HG02588 (cell line): Measurements from ENCODE around the gene CHRNB1.

Source experiments
- ATAC-seq: cut with Tn5 transposase; IDR thresholded peaks from one replicate; pipeline ENCODE4 v1.9.1; 2021; ENCODE audit warnings: mild to moderate bottlenecking, moderate library complexity; ENCODE audit not compliant: unreplicated experiment

Gene CHRNB1

DNA sequence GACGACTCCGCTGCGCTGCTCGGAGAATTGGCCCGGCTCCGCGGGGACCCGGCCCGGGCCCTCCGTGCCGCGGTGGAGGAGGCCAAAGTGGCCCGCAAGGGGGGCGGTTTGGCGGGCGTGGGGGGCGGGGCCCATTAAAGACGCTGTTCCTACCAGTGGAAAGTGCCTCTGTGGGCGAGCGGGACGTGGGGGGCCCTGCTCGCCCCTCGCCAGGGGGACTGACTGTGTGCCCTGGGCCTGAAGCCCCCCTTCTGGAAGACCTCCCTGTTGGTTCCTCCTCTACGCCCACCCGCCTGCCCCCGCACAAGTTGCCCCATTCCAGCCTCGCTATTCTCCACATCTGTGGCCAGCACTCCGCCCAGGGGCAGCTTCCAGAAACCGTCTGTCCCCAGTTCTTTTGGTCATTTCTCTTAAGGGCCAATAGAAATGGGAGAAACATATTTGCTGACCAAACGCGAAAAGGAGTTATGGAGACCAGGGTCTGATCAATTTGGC lies 7.4 kb upstream of the CHRNB1 start:
- no peak for ATAC-seq

DNA sequence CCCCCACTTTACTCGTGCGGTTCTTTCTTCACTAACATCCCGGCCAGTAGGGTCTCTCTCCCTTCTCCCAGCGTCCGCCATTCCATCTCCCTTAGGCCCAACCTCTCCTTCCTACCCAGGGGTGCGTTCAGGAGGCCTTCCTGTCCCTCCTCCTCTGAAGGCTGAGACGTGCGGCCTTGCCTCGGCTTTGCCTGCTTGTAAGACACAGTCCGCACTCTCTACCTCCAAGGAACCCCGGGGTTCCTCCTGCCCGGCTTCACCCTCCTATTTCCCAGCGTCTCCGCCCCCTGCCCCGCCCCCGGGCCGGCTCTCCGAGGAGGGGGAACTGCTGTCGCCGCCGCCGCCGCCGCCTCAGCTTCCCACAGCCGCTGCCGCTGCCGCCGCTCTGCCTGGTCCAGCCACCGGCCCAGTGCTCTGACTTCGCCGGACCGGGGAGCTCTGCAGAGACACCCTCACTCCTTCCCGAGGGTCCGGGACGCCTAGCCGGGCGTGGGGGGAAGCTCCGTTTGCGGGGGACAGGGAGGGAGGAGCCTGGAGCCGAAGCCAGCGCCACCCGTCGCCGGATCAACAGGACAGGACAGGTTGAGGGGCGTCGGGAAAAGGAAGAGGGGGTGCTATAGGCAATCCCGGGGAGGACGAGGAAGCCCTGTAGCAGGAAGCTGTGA lies 6.8 kb upstream of the CHRNB1 start:
- no peak for ATAC-seq

DNA sequence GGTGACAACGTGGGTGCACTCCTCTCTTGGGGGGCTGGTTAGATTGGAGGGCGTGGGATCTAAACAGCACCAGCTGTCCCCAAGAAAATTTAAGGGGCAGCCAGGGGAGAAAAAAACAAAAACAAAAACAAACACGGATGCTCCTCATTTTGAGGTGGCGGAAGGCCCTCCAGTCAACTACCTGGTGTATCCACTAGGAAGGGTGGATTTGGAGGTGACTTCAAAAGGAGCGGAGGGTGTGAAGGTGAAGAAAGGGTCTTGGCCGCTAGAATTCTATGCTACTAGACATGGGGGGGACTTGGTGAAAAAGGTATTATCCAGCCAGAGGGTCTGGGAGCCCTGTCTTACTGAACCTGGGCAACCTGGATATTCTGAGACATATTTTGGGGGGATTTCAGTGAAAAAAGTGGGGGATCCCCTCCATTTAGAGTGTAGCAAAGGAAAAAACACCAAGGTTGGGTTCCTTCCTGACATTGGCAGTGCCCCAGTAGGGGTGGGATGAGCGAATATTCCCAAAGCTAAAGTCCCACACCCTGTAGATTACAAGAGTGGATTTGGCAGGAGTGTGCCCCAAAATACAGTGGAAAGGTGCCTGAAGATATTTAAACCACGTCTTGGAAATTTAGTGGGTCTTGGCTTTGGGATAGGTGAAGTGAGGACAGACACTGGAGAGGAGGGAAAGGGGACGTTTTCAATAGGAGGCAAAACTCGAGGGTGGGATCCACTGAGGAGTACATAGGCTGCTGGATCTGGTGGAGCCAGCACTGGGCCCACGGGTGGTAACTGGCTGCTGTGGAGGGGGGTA lies 6.0 kb upstream of the CHRNB1 start:
- ATAC-seq, result no peak

DNA sequence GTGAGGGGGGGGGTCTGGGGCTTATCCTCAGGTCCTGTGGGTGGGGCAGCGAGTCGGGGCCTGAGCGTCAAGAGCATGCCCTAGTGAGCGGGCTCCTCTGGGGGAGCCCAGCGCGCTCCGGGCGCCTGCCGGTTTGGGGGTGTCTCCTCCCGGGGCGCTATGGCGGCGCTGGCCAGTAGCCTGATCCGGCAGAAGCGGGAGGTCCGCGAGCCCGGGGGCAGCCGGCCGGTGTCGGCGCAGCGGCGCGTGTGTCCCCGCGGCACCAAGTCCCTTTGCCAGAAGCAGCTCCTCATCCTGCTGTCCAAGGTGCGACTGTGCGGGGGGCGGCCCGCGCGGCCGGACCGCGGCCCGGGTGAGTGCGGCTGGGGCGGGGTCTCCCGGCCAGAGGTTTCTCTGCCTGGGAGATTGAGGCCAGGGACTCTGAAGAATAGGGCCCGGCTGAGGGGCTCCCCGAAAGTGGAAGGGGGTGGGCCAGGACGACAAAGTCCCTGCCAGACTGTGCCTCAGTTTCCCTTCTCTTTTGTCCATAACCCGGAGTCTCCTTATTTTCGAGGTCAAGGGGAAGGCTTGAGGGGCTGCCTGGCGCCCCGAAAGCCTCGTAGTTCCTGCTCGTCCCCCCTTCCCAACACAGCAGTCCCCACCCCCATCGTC lies 5.3 kb upstream of the CHRNB1 start, which contains the start of gene FGF11:
TSS of gene FGF11 (plus strand) at position 51 of the 651 bp plus-strand sequence. CDS start at position 160, 109 bp downstream.
- ATAC-seq, result no peak

DNA sequence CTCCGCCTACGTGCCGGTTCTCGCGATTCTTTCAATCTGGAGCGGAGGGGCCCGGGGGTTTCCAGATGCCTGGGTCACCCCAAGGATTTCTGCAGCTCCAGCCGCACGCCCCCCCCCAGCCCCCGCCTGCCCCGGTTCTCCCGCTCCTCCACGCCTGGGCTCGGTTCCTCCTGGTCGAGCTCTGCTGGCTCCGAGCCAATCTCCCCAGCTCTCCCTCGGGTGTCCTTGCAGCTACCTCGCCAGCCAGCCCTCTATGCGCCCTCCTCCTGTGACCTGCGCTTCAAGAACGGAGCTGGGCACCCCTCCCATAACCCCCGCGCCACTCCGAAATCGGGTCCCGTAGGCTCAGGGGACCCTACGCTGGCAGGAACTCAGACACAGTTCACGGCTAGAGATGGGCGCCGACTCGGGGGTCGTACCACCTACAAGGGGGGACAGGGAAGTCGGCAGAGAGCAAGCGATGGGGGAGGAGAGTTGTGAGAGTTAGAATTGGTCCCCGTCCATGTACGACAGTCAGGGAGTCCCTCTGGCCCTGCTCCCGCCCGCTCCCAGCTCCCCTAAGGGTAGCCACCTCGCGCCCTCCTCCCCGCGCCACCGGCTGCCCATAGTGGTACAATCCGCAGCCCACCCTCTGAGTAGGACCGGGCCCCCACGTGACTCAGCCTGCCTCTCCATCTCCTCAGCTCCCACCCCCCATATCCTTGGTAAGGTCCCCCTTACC lies 4.6 kb upstream of the CHRNB1 start:
- ATAC-seq, result no peak

DNA sequence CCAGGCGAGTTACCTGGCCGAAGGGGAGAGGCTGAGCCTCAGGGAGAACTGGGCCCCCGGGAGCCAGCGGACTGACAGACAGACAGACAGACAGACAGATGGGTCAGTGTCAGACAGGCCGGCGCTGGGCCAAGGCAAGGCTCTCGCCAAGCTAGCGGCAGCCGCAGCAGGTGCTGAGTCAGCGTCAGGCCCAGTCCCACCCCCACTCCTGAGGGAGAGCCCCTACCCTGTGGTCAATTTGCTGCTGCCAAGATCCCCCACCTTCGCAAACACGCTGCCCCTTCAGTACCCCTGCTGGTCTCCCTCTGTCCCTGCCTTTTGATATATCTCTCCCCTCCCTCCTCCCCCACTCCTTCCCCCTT lies 4.0 kb upstream of the CHRNB1 start:
- ATAC-seq, result no peak

DNA sequence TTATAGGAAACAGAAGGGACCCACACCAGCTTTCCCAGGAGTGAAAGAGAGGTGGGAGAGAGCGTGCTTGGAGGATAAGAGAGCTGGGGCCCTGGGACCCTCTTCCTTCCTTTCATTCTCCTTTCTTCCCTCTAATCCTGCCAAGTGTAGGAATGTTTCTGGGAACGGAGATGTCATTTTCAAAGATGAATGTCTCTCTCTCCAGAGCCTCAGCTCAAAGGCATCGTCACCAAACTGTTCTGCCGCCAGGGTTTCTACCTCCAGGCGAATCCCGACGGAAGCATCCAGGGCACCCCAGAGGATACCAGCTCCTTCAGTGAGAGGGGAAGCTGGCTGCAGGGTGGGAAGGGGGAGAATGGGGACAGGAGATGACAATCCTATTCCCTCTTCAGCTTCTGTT lies 3.6 kb upstream of the CHRNB1 start:
- no peak for ATAC-seq

DNA sequence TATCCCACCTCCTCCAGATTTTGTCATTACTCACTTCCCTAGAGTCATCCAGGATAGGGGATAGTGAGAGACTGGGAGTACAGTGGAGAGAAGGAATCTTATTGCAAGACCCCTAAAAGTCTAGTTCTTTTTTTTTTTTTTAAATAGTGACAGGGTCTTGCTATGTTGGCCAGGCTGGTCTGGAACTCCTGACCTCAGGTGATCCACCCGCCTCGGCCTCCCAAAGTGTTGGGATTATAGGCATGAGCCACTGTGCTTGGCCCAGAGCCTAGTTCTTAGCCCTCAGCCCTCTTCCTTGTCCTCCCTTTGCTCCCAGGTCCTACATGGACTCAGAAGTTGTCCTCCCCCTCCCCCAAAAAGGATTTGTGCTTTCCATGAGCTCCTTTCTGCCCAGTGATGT lies 2.7 kb upstream of the CHRNB1 start:
- ATAC-seq, result no peak

DNA sequence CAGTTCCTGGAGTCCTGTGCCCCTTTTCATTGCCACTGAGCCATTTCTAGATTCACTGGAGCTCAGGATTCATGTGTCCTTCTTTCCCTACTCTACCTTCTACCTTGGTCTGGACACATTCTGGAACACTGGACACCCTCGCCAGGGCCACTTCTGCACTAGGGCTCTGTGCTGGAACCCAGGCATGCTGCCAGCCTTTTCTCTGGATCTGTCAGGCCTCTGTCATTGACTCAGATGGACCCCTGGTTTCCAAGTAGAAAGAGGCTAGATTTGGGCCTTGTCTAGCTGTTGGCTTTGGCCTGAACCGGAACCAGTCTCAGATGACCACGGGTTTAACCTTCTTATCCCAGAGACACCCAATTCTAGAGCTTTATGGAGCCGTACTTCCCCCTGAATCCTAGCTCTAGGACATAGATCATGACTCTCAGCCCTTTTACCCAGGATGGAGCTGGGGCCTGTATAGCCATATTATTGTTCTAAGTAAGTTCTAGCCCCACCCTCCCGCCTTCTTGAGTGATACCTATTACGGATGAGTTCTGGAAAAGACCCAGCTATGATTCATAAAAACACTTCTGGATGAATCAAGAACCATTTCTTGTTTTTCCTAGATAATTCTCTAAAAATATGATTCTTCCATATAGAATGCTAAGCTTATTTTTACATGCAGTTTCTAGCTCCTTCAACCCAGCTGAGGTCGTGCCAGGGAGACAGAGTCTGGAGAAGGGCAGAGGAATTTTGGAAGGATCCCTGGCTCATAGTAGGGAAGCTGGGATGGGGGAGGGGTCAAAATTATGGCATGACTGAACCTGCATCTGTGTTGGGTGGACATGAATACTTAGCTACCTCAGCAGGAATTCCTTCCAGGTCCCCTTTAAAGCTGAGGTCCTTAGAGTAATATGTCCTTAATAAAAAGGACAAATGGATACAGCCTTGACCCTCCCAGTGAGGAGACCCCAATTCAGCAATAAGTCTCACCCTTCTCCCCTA lies 1.1 kb upstream of the CHRNB1 start:
- no peak for ATAC-seq

DNA sequence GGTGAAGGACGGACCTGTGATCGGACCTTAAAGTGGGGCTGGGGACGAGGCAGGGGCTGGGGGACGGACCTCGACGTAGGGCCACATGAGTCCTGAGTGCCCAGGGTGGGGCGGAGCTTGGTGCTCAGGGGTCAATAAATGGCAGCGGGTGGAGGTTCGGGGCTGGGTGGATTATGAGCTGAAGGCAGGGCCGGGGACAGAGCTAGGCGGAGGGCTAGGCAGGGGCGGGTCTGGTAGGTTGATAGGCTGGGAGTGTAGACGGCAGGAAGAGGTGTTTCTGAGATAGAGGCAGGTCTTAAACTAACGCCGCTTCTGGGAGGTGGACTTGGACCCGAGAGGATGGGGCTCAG lies 733 bp downstream of the CHRNB1 start:
- no peak for ATAC-seq

DNA sequence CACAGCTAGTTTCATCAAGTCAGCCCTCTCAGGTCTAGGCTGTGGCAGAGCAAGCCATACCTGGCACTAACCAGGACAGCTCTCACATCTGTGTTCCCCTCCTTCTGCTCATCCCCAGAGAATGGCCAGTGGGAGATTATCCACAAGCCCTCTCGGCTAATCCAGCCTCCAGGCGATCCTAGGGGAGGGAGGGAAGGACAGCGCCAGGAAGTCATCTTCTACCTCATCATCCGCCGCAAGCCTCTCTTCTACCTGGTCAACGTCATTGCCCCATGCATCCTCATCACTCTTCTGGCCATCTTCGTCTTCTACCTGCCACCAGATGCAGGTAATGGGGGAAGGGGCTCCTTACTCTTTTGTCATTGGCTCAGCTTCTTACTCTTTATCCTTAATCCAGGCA lies 3.6 kb downstream of the CHRNB1 start:
- ATAC-seq, result no peak

DNA sequence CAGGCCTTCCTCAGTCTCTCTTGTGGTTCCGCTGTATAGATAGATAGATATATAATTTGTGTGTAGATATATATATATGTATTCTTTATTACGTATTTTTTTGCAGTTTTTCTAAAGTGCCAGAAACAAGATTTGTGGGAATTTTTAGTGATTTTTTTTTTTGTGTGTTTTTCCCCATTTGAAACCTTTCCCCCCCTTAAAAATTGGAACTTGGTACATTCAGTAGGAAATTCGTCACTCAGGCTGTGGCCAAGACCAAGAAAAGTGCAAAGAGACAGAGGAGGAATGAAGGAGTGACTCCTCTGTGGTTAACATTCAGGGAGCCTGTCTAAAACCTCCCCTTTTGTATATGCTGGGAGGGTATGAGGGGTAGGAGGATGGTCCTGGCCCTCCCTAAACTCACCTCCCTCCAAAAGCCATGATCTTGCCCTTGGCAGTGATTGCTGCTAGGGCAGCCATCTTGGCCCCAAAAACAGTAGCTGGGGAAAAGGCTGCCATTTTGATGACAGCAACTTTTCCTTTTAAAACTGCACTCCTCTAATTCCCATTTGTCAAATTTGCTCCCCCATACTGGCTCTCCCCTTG lies 15.2 kb downstream of the CHRNB1 start:
- ATAC-seq, result no peak

DNA sequence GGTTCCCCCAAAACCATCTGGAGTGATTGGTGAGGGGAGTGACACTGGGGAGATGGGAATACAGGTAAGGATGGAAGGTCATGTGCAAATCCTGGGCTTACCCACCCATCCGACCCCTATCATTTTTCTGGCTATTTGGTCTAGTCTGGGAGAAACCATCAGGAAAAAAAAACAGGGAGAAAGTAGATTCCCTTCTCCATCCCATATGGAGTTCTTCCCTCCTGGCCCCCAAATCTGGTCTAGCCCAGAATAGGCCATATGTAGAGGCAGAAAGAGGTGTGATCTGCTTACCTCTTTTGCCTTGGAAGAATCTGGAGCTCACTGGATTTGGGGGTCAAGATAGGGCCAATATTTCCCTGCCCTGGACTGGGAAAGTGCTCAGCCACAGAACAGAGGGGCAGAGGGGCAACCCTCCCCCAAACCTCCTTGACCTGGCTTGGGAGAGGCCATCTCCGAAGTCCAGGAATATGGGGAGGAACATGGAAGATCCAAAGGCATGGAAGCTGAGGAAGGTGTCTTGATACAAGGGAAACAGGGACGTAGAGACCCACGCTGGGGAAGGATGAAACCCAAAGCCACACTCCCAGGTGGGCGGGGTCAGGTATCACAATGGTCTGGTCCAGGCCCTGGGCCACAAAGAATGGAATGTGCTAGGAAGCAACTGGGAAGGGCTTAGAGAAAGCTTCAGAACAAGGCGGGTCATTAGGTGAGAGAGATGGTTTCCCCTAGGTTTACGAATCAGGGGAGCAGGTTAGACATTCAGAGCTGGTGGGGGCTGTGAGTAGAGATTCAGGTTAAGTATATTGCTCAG lies 16.2 kb downstream of the CHRNB1 start:
- no peak for ATAC-seq

DNA sequence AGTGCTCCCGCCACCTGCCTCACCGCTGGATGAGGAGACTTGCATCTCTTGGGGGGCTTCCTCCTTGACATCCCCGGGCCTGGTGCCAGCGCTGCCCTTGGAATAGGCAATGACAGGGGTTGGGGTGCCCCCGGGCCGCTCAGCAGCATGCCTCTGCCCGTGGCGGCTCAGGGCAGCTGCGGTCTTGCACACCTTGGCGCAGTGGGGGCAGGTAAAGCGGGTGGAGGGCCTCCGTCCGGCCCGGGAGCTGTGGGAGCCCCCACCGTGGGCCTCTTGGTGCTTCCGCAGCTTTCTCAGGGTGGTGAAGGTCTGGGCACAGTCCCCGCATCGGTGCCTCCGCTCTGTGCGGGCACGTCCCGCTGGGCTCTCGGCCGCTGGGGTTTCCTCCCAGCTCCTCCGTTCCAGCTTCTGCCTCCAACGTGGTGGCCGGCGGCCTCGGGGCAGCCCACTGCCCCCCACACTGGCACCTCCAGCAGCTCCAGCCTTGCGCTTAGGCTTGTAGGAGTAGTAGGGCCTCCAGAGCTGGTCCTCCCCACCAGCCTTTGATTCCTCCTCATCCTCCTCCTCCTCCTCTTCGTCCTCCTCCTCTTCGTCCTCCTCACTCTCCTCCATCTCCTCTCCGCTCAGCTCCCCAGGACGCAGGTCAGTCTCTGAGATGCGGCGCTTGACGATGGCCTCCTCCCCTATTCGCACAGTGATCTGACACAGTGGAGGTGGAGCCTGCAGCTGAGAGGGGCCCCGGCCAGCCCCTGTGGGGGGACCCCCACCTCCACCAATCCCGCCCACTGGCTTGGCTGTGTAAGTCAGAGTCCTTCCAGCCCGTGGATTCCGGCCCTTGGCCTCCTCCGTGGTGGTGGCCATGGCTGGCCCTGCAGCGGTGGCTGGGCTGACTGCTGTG lies 17.9 kb downstream of the CHRNB1 start:
- no peak for ATAC-seq

DNA sequence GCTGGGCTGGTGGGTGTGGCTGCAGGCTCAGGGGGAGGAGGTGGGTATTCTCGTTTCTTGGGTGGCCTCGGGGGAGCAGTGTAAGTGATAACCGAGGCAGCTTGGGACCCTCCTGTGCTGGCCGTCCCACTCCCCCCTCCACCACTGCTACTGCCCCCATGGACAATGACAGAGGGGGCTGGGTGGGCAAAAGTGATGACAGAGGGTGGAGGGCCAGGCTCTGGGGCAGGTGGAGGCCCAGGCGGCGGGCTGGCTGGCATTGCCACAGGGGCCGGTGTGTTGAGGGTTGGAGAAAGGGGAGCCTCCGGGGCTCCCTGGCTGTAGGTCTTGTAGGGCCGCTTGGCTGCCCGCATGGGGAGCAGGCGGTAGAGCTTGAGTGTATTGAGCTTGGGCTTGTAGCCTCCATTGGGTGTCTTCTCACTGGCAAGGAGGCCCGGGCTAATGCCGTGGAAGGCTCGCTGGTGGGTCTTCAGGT lies 18.5 kb downstream of the CHRNB1 start:
- no peak for ATAC-seq

DNA sequence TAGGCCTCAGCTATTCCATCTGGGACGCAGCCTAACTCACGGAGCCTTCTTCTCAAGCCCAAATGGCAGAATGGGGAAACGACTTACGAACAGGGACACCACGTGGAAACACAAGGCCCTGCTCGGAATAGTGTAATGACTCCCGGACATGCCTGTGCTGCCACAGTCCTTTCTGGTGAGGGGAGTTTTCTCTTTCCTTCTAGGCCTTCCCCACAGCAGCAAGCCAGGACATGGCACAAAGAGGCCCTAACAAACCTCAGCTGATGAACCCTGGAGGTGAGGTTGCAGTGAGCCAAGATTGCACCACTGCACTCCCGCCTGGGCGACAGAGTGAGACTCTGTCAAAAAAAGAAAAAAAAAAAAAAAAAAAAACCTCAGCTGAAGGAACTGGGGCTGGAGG lies 19.2 kb downstream of the CHRNB1 start:
- no peak for ATAC-seq

DNA sequence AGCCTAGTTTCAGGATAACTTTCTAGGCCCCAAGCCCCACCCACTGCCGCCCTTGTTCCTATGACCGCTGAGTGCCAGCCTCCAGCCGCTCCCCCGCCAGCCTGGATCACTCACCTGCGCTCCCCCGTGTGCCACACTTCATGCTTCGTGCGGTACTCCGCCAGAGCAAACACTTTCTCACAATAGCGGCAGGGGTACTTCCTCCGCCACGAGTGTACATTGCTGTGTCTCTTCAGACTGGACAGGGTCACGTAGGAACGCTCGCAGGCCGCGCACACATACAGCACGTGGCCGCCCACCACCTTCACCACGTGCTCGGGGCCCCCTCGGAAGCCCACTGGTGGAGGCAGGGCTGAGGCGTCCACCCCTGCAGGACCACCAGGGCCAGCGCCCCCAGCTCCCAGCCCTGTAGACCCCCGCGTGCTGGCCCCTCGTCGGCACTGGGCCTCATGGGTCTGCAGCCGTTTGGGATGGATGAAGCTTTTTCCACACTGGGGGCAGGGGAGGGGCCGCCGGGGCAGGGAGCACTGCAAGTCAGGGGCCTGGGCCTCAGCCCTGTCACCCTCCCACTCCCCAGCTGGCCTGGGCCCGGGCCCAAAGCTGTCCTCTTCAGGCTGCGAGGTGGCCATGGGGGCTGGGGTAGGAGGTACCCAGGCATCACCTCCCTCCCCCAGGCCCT lies 20.9 kb downstream of the CHRNB1 start:
- ATAC-seq, result no peak
